WTC11 (cell line): ENCODE measurements around the gene TEX14. TPM values are rescaled to one million over a fixed set of nuclear protein-coding genes. Genes with fewer than 3 reads are reported as not detected.
"Not testable (repeated sequence)": the region's sequence is repeated elsewhere in the genome, so short reads cannot be mapped to it uniquely, and the experiment has no call there.

Source experiments
- ATAC-seq: fragments of 200-7000 bp; cut with Tn5 transposase; 2 replicates; pipeline ENCODE4 v1.10.0; 2021; ENCODE audit warnings: mild to moderate bottlenecking, moderate library complexity
- CTCF ChIA-PET: fragments of 300-600 bp; sonication (Branson Sonifier 250); formaldehyde crosslinking; loops from one replicate; lab custom pipeline; 2021; ENCODE audit warnings: antibody characterized with exemption; lab: Charles Lee
- POLR2A ChIA-PET: fragments of 350-600 bp; sonication (Branson Sonifier 250); formaldehyde crosslinking; loops from one replicate; lab custom pipeline; 2021; ENCODE audit warnings: antibody characterized with exemption; lab: Charles Lee
- DNase-seq: peaks from one replicate; pipeline ENCODE4 v3.0.0; 2021; ENCODE audit warnings: low spot score
- H3K27ac Mint-ChIP-seq: 2 replicates; pipeline ENCODE4 v1.8.0; 2021; ENCODE audit warnings: mixed read lengths
- H3K27me3 Mint-ChIP-seq: 2 replicates; pipeline ENCODE4 v1.8.0; 2021; ENCODE audit warnings: low read depth, mild to moderate bottlenecking, moderate library complexity, mixed read lengths
- H3K36me3 Mint-ChIP-seq: 2 replicates; pipeline ENCODE4 v1.8.0; 2021; ENCODE audit warnings: mixed read lengths
- H3K4me1 Mint-ChIP-seq: 2 replicates; pipeline ENCODE4 v1.8.0; 2022; ENCODE audit warnings: mixed read lengths
- H3K4me3 Mint-ChIP-seq: 2 replicates; pipeline ENCODE4 v1.8.0; 2021; ENCODE audit warnings: mild to moderate bottlenecking, moderate library complexity, mixed read lengths
- H3K9me3 Mint-ChIP-seq: 2 replicates; pipeline ENCODE4 v1.8.0; 2021; ENCODE audit warnings: mixed read lengths
- CBFB ChIP-seq: sonication (generic); formaldehyde crosslinking; IDR thresholded peaks from 2 replicates; pipeline ENCODE4 v1.8.1; 2022; ENCODE audit warnings: mild to moderate bottlenecking, low read depth, missing genetic modification reagents
- CREB1 ChIP-seq: sonication (generic); formaldehyde crosslinking; IDR thresholded peaks from 2 replicates; pipeline ENCODE4 v1.8.0; 2023; ENCODE audit warnings: mild to moderate bottlenecking, missing genetic modification reagents
- CREM ChIP-seq: sonication (generic); formaldehyde crosslinking; IDR thresholded peaks from 2 replicates; pipeline ENCODE4 v1.8.1; 2022; ENCODE audit warnings: mild to moderate bottlenecking, missing genetic modification reagents, moderate library complexity
- ELF4 ChIP-seq: sonication (generic); formaldehyde crosslinking; IDR thresholded peaks from 2 replicates; pipeline ENCODE4 v1.8.1; 2022; ENCODE audit warnings: low read depth, mild to moderate bottlenecking, moderate library complexity, missing genetic modification reagents
- HMGA2 ChIP-seq: fragments of 250-450 bp; sonication (Bioruptor Pico); IDR thresholded peaks from 2 replicates; pipeline ENCODE4 v1.4.0; 2021; ENCODE audit warnings: mild to moderate bottlenecking, moderate library complexity
- NFE2L1 ChIP-seq: sonication (generic); formaldehyde crosslinking; IDR thresholded peaks from 2 replicates; pipeline ENCODE4 v1.8.1; 2023; ENCODE audit warnings: missing genetic modification reagents
- RORB ChIP-seq: fragments of 250-450 bp; sonication (Bioruptor Pico); IDR thresholded peaks from 2 replicates; pipeline ENCODE4 v1.9.0; 2021; ENCODE audit warnings: mild to moderate bottlenecking
- SP1 ChIP-seq: sonication (generic); formaldehyde crosslinking; conservative IDR thresholded peaks from 2 replicates; pipeline ENCODE4 v1.8.1; 2022; ENCODE audit warnings: missing genetic modification reagents
- TEAD4 ChIP-seq: sonication (generic); formaldehyde crosslinking; IDR thresholded peaks from 2 replicates; pipeline ENCODE4 v1.8.0; 2022; ENCODE audit warnings: mild to moderate bottlenecking, missing genetic modification reagents
- TP53 ChIP-seq: sonication (generic); formaldehyde crosslinking; IDR thresholded peaks from 2 replicates; pipeline ENCODE4 v1.8.1; 2023; ENCODE audit warnings: mild to moderate bottlenecking, missing genetic modification reagents
- ZNF121 ChIP-seq: sonication (generic); formaldehyde crosslinking; IDR thresholded peaks from 2 replicates; pipeline ENCODE4 v1.8.0; 2023; ENCODE audit warnings: missing genetic modification reagents
- ZNF219 ChIP-seq: sonication (generic); formaldehyde crosslinking; IDR thresholded peaks from 2 replicates; pipeline ENCODE4 v1.8.0; 2023; ENCODE audit warnings: missing genetic modification reagents, mild to moderate bottlenecking, borderline replicate concordance
- ZNF317 ChIP-seq: sonication (generic); formaldehyde crosslinking; IDR thresholded peaks from 2 replicates; pipeline ENCODE4 v1.8.1; 2023; ENCODE audit warnings: low read depth, mild to moderate bottlenecking, moderate library complexity, missing genetic modification reagents, borderline replicate concordance
- ZNF416 ChIP-seq: fragments of 250-450 bp; sonication (Bioruptor Pico); IDR thresholded peaks from 2 replicates; pipeline ENCODE4 v1.9.0; 2021; ENCODE audit warnings: mild to moderate bottlenecking, inconsistent platforms
- total RNA-seq: library from RNA; stranded (reverse); gene quantifications from 3 replicates; pipeline ENCODE4 v1.2.3, GENCODE V29; 2021
- TF ChIP-seq, protein P1 (sequence below): sonication (generic); formaldehyde crosslinking; IDR thresholded peaks from 2 replicates; pipeline ENCODE4 v1.8.1; 2023; ENCODE audit warnings: mild to moderate bottlenecking, missing genetic modification reagents, moderate library complexity
- TF ChIP-seq, protein P2 (sequence below): sonication (generic); formaldehyde crosslinking; IDR thresholded peaks from 2 replicates; pipeline ENCODE4 v1.8.1; 2022; ENCODE audit warnings: mild to moderate bottlenecking, missing genetic modification reagents, moderate library complexity, borderline replicate concordance
- TF ChIP-seq, protein P3 (sequence below): sonication (generic); formaldehyde crosslinking; conservative IDR thresholded peaks from 2 replicates; pipeline ENCODE4 v1.8.1; 2023; ENCODE audit warnings: mild to moderate bottlenecking, low read depth, missing genetic modification reagents, moderate library complexity
- TF ChIP-seq, protein P4 (sequence below): sonication (generic); formaldehyde crosslinking; IDR thresholded peaks from 2 replicates; pipeline ENCODE4 v1.8.0; 2022; ENCODE audit warnings: mild to moderate bottlenecking, missing genetic modification reagents
- TF ChIP-seq, protein P5 (sequence below): fragments of 250-450 bp; sonication (Bioruptor Pico); IDR thresholded peaks from 2 replicates; pipeline ENCODE4 v2.1.2; 2022; ENCODE audit warnings: mild to moderate bottlenecking, moderate library complexity
- TF ChIP-seq, protein P6 (sequence below): fragments of 200-600 bp; IDR thresholded peaks from 2 replicates; pipeline ENCODE4 v1.8.0; 2022; ENCODE audit warnings: antibody characterized with exemption

The TEX14 gene
- total RNA-seq, 1 experiment from 2014 or later: 1.4 TPM

DNA sequence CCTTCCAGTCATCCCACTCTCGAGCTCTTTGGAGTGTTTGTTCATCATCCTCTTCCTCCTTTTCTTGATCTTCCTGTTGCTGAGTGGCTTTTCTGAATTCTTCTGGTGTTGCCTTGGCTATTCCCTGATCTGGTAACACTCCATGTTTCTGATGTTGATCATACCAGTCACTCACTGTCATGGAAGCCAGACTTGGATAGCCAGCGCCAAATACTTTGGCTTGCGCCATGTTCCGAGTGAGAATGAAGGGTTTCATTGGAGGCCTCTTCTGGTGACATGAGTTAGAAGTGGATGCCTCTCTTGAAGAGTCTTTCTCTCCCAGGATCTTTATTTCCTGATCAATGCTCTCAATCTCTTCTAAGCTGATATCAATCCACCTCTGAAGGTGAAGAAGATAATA is 31.2 kb downstream of the TEX14 start:
- ATAC-seq: no peak
- TF ChIP-seq, protein P1, sequence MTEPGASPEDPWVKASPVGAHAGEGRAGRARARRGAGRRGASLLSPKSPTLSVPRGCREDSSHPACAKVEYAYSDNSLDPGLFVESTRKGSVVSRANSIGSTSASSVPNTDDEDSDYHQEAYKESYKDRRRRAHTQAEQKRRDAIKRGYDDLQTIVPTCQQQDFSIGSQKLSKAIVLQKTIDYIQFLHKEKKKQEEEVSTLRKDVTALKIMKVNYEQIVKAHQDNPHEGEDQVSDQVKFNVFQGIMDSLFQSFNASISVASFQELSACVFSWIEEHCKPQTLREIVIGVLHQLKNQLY: no peak
- TF ChIP-seq CBFB (no peak), ZNF416 (CRISPR knock-in tag) (no peak), CREB1 (CRISPR knock-in tag) (no peak), NFE2L1 (CRISPR knock-in tag) (no peak), TP53 (no peak), ELF4 (no peak)
- TF ChIP-seq, protein P2, sequence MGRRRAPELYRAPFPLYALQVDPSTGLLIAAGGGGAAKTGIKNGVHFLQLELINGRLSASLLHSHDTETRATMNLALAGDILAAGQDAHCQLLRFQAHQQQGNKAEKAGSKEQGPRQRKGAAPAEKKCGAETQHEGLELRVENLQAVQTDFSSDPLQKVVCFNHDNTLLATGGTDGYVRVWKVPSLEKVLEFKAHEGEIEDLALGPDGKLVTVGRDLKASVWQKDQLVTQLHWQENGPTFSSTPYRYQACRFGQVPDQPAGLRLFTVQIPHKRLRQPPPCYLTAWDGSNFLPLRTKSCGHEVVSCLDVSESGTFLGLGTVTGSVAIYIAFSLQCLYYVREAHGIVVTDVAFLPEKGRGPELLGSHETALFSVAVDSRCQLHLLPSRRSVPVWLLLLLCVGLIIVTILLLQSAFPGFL (CRISPR knock-in tag): no peak
- TF ChIP-seq, protein P3, sequence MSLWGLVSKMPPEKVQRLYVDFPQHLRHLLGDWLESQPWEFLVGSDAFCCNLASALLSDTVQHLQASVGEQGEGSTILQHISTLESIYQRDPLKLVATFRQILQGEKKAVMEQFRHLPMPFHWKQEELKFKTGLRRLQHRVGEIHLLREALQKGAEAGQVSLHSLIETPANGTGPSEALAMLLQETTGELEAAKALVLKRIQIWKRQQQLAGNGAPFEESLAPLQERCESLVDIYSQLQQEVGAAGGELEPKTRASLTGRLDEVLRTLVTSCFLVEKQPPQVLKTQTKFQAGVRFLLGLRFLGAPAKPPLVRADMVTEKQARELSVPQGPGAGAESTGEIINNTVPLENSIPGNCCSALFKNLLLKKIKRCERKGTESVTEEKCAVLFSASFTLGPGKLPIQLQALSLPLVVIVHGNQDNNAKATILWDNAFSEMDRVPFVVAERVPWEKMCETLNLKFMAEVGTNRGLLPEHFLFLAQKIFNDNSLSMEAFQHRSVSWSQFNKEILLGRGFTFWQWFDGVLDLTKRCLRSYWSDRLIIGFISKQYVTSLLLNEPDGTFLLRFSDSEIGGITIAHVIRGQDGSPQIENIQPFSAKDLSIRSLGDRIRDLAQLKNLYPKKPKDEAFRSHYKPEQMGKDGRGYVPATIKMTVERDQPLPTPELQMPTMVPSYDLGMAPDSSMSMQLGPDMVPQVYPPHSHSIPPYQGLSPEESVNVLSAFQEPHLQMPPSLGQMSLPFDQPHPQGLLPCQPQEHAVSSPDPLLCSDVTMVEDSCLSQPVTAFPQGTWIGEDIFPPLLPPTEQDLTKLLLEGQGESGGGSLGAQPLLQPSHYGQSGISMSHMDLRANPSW: no peak
- TF ChIP-seq, protein P4, sequence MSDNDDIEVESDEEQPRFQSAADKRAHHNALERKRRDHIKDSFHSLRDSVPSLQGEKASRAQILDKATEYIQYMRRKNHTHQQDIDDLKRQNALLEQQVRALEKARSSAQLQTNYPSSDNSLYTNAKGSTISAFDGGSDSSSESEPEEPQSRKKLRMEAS (CRISPR knock-in tag): no peak
- TF ChIP-seq, all 79 proteins: peak for 0
- CTCF ChIA-PET: interaction anchor here (1.1 kb wide), 1 partner anchor 73 kb away, joined by 3 read pairs; no protein-coding TSS in a partner anchor
- peaks cover 5% of the 10 kb centered on the region for H3K9me3 Mint-ChIP-seq
- H3K4me1 Mint-ChIP-seq: peaks cover 15% of the 10 kb centered on the region
- no peak for DNase-seq
- peaks cover 14% of the 10 kb centered on the region for H3K27me3 Mint-ChIP-seq
- H3K4me3 Mint-ChIP-seq: peak overlapping the region; percentile 30
- H3K27ac Mint-ChIP-seq: no peak overlapping the region
- H3K36me3 Mint-ChIP-seq: no peaks in the 10 kb centered on the region
- POLR2A ChIA-PET: interaction anchor here (5.6 kb wide), 1 partner anchor 30 kb away, joined by 54 read pairs; no protein-coding TSS in a partner anchor

DNA sequence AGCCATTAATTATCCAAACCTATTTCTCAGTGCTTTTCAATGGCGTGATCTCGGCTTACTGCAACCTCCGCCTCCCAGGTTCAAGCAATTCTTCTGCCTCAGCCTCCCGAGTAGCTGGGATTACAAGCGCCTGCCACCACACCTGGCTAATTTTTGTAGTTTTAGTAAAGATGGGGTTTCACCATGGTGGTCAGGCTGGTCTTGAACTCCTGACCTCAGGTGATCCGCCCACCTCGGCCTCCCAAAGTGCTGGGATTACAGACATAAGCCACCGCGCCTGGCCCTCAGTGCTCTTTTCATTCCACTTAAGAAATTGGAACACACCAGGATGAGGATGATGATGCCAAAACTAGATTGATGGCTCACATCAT is 32.1 kb downstream of the TEX14 start:
- Mint-ChIP-seq H3K4me1 (peaks cover 15% of the 10 kb centered on the region), H3K4me3 (peak overlapping the region; percentile 66), H3K27me3 (peaks cover 14% of the 10 kb centered on the region)
- H3K27ac Mint-ChIP-seq, DNase-seq, H3K9me3 Mint-ChIP-seq, H3K36me3 Mint-ChIP-seq, ATAC-seq: not testable (repeated sequence)
- CTCF ChIA-PET: interaction anchor here (1.0 to 1.1 kb wide), 2 partner anchors 28 to 72 kb away, joined by 3 read pairs; no protein-coding TSS in a partner anchor
- POLR2A ChIA-PET: interaction anchor here (0.9 to 5.6 kb wide), 3 partner anchors 29 to 145 kb away, joined by 3 to 54 read pairs (median 3); partner anchors contain the start of genes MTMR4 and RAD51C

DNA sequence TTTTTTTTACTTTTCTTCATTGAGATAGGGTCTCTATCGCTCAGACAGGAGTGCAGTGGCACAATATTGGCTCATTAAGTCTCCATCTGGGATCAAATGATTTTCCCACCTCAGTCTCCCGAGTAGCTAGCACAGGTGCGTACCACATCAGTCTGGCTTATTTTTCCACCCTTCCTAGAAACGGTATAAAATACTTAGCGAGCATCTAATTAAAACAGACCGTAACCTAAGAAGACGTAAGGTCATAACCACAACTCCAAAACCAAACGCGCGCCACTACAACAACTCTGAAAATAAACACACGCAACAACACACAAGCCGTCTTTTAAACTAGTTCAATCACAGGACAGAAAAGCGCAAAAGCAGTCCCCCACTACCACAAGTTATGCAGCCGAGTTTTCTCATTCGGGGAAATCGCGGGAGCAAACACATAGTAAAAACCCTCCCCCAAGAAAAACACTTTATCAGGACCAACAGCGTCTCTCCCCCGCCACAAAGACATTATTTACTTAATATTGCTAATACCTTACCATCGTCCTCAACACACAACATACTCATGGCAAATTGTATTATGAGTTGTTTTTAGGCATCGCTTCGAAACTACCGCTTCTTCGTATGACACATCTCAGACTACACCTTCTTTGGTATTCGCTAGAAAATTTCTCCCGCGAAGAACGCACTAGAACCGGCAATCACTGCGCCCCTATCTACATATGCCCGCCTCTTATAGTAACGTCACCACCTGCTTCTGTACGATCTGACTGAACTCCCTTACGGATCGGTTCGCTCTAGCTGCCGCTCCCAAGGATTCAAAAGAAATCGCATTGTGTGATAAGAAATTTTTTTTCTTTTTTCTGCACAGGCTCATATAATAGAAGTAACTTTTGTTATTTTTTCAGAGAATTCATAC is 32.8 kb downstream of the TEX14 start:
- DNase-seq (peak; percentile 52), ATAC-seq (peak; percentile 75)
- Mint-ChIP-seq H3K4me3 (peak overlapping the region; percentile 66), H3K9me3 (peaks cover 5% of the 10 kb centered on the region), H3K27ac (peak overlapping the region; percentile 100), H3K4me1 (peaks cover 15% of the 10 kb centered on the region), H3K27me3 (peaks cover 14% of the 10 kb centered on the region), H3K36me3 (no peaks in the 10 kb centered on the region)
- ChIA-PET CTCF (interaction anchor here (0.6 to 1.0 kb wide), 4 partner anchors 27 to 71 kb away, joined by 3 to 4 read pairs (median 3); no protein-coding TSS in a partner anchor), POLR2A (interaction anchor here (0.5 to 5.6 kb wide), 7 partner anchors 28 to 298 kb away, joined by 3 to 54 read pairs (median 3); partner anchors contain the start of genes MTMR4 and RAD51C)
- peak; percentile 99 for TF ChIP-seq RORB
- peak; percentile 82; the same call in 1 of the 2 replicates for TF ChIP-seq ZNF219 (CRISPR knock-in tag)
- no peak for TF ChIP-seq HMGA2 (CRISPR knock-in tag)
- TF ChIP-seq CBFB: no peak
- no peak for TF ChIP-seq ZNF121 (CRISPR knock-in tag)
- peak; percentile 68; the same call in 1 of the 2 replicates for TF ChIP-seq SP1 (CRISPR knock-in tag)
- TF ChIP-seq, protein P5, sequence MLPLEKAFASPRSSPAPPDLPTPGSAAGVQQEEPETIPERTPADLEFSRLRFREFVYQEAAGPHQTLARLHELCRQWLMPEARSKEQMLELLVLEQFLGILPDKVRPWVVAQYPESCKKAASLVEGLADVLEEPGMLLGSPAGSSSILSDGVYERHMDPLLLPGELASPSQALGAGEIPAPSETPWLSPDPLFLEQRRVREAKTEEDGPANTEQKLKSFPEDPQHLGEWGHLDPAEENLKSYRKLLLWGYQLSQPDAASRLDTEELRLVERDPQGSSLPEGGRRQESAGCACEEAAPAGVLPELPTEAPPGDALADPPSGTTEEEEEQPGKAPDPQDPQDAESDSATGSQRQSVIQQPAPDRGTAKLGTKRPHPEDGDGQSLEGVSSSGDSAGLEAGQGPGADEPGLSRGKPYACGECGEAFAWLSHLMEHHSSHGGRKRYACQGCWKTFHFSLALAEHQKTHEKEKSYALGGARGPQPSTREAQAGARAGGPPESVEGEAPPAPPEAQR (CRISPR knock-in tag): no peak
- TF ChIP-seq, protein P6, sequence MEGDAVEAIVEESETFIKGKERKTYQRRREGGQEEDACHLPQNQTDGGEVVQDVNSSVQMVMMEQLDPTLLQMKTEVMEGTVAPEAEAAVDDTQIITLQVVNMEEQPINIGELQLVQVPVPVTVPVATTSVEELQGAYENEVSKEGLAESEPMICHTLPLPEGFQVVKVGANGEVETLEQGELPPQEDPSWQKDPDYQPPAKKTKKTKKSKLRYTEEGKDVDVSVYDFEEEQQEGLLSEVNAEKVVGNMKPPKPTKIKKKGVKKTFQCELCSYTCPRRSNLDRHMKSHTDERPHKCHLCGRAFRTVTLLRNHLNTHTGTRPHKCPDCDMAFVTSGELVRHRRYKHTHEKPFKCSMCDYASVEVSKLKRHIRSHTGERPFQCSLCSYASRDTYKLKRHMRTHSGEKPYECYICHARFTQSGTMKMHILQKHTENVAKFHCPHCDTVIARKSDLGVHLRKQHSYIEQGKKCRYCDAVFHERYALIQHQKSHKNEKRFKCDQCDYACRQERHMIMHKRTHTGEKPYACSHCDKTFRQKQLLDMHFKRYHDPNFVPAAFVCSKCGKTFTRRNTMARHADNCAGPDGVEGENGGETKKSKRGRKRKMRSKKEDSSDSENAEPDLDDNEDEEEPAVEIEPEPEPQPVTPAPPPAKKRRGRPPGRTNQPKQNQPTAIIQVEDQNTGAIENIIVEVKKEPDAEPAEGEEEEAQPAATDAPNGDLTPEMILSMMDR: no peak
- TF ChIP-seq ZNF317: no peak
- peak; percentile 90; the same call in 1 of the 2 replicates for TF ChIP-seq CREM
- TF ChIP-seq TEAD4 (CRISPR knock-in tag): no peak
- no peak for TF ChIP-seq TP53
